ENCODE results near the gene ANKRD63. TPM values are rescaled to one million over a fixed set of nuclear protein-coding genes. Genes with fewer than 3 reads are reported as not detected.

The ANKRD63 gene
- total RNA-seq, 1 experiment from 2014 or later = 0.46 TPM

- Histone ChIP-seq H3K4ac (ENCODE audit: low read depth, low read length) (no peak overlapping the region), H3T11ph (ENCODE audit: low read length) (no peak overlapping the region), H3K18ac (ENCODE audit: insufficient read length, low read depth, low read length) (peak overlapping the region; percentile 29), H3K79me1 (ENCODE audit: insufficient read depth, low read depth, low read length, poor library complexity, severe bottlenecking) (no peaks in the 10 kb centered on the region), H2BK120ac (ENCODE audit: low read depth, low read length, poor library complexity, severe bottlenecking) (no peak overlapping the region), H3K9ac (ENCODE audit: extremely low read depth, insufficient read length, low read length) (no peak overlapping the region), H4K8ac (replicated peaks; ENCODE audit: insufficient read length, low read depth, low read length) (no peak overlapping the region), H3K14ac (ENCODE audit: insufficient read depth, low read length) (peak overlapping the region; percentile 18; the same call in 1 of the 2 replicates), H2BK5ac (ENCODE audit: insufficient read length, low read length) (no peak overlapping the region), H2AFZ (ENCODE audit: low read length) (no peak overlapping the region), H2AK5ac (ENCODE audit: insufficient read length, low read length) (no peak overlapping the region), H3K23me2 (ENCODE audit: insufficient read length, low read depth, low read length, poor library complexity, severe bottlenecking) (peaks cover 9% of the 10 kb centered on the region), H3K79me2 (ENCODE audit: insufficient read depth, low read length) (no peaks in the 10 kb centered on the region), H3K27ac (ENCODE audit: insufficient read length, low read depth, low read length) (no peak overlapping the region), H3K4me2 (ENCODE audit: insufficient read depth, insufficient read length, low read length) (peak overlapping the region; percentile 45), H2BK15ac (ENCODE audit: low read depth, low read length) (no peak overlapping the region), H2BK12ac (ENCODE audit: insufficient read length, low read depth, low read length) (no peak overlapping the region), H4K5ac (ENCODE audit: insufficient read length, low read depth, low read length) (no peak overlapping the region), H3K4me1 (ENCODE audit: insufficient read depth, low read length) (no peaks in the 10 kb centered on the region), H4K91ac (ENCODE audit: insufficient read length, low read depth, low read length) (no peak overlapping the region), H3K27me3 (ENCODE audit: insufficient read depth, low read length) (peaks cover 16% of the 10 kb centered on the region; the same call in 1 of the 2 replicates), H3K9me3 (ENCODE audit: control insufficient read depth, low read depth, low read length) (no peaks in the 10 kb centered on the region), H3K56ac (ENCODE audit: insufficient read length, low read depth, low read length) (no peak overlapping the region), H4K20me1 (ENCODE audit: control insufficient read depth, insufficient read depth, insufficient read length) (no peaks in the 10 kb centered on the region), H3K23ac (ENCODE audit: insufficient read length, low read depth, low read length) (no peak overlapping the region), H2BK20ac (ENCODE audit: low read depth, low read length, poor library complexity, severe bottlenecking) (no peak overlapping the region)
- no CpG with 5 or more reads among the region's 82 CpGs for WGBS (ENCODE audit: extremely low coverage, insufficient read length, low lambda C conversion rate)
- no peak for TF ChIP-seq CTCF (conservative IDR thresholded peaks at IDR 0.05)
- no peak overlapping the region for H3K27ac Mint-ChIP-seq
- H3K4me1 Mint-ChIP-seq = peaks cover 10 to 17% of the 10 kb centered on the region in 2 experiments
- peak overlapping the region; percentile 74 to 80 for H3K4me3 Mint-ChIP-seq
- no peaks in the 10 kb centered on the region; a peak in 1 of 5 replicates for H3K9me3 Mint-ChIP-seq
- peaks cover 0 to 3% (median 2%) of the 10 kb centered on the region in 3 experiments; a peak in 2 of 7 replicates for H3K36me3 Mint-ChIP-seq (ENCODE audit: insufficient read depth in 1 of 3, low read depth in 3 of 3)
- peak; percentile 70 for DNase-seq
- peaks cover 46% of the 10 kb centered on the region for H3K27me3 Mint-ChIP-seq (ENCODE audit: low read depth)
Observed at GRCh38 chr15:40252438-40253166, 30.3 kb downstream of the ANKRD63 start.
